CD14-positive monocyte (primary cell): ENCODE measurements around the gene SUFU. TPM values are rescaled to one million over a fixed set of nuclear protein-coding genes. Genes with fewer than 3 reads are reported as not detected.

Experiments
- DNase-seq, 3 donors: peaks; one replicate each; pipeline ENCODE4 v3.0.0-alpha.2; 2011 to 2022
- H2AFZ ChIP-seq: 2 replicates; pipeline ENCODE4 v1.6.0; 2012; ENCODE audit warnings: mild to moderate bottlenecking, low read depth, low read length, inconsistent platforms; ENCODE audit not compliant: insufficient read depth, poor library complexity, severe bottlenecking
- H3K27ac ChIP-seq, 2 donors: 1 replicate in 1 of 2; 2 replicates in 1 of 2; pipeline ENCODE4 v1.5.1; 2012 to 2013; ENCODE audit warnings: low read length in 2 of 2, control low read depth in 1 of 2, inconsistent platforms in 1 of 2, low read depth in 1 of 2, mild to moderate bottlenecking in 1 of 2
- H3K27me3 ChIP-seq, 2 donors: one replicate each; pipeline versions ENCODE4 v1.6.0 to v1.6.1; 2011 to 2013; ENCODE audit warnings: low read length in 2 of 2; ENCODE audit not compliant: control insufficient read depth in 2 of 2, insufficient read depth in 2 of 2
- H3K36me3 ChIP-seq, 2 donors: replicated peaks in 1 of 2; 1 replicate in 1 of 2; 2 replicates in 1 of 2; pipeline versions ENCODE4 v1.5.1 to v1.6.1; 2012 to 2013; ENCODE audit warnings: low read length in 2 of 2, control low read depth in 1 of 2, inconsistent platforms in 1 of 2, mild to moderate bottlenecking in 1 of 2; ENCODE audit not compliant: insufficient read depth in 2 of 2, control insufficient read depth in 1 of 2
- H3K4me1 ChIP-seq, 2 donors: 1 replicate in 1 of 2; 2 replicates in 1 of 2; pipeline versions ENCODE4 v1.5.1 to v1.6.1; 2012 to 2013; ENCODE audit warnings: low read length in 2 of 2, control low read depth in 1 of 2, inconsistent platforms in 1 of 2, mild to moderate bottlenecking in 1 of 2, moderate library complexity in 1 of 2; ENCODE audit not compliant: insufficient read depth in 2 of 2, control insufficient read depth in 1 of 2
- H3K4me2 ChIP-seq: replicated peaks from 2 replicates; pipeline ENCODE3; 2012; ENCODE audit warnings: low read length, moderate library complexity, mild to moderate bottlenecking; ENCODE audit not compliant: poor library complexity, severe bottlenecking; ENCODE audit errors: extremely low read depth
- H3K4me3 ChIP-seq, 3 experiments: fragments of 200-600 bp in 1 of 3; sonication (generic) in 1 of 3; replicated peaks in 1 of 3; 1 replicate in 2 of 3; 2 replicates in 1 of 3; pipeline ENCODE4 v1.5.1; 2011 to 2013; ENCODE audit warnings: low read length in 3 of 3, mild to moderate bottlenecking in 3 of 3, control low read depth in 2 of 3, low read depth in 2 of 3, inconsistent platforms in 1 of 3, moderate library complexity in 1 of 3
- H3K79me2 ChIP-seq: 2 replicates; pipeline ENCODE4 v1.6.0; 2012; ENCODE audit warnings: mild to moderate bottlenecking, control low read depth, inconsistent platforms, low read length, moderate library complexity; ENCODE audit not compliant: insufficient read depth
- H3K9ac ChIP-seq: 2 replicates; pipeline ENCODE4 v1.6.0; 2017; ENCODE audit warnings: low read length, mild to moderate bottlenecking; ENCODE audit not compliant: insufficient read depth, poor library complexity, severe bottlenecking
- H3K9me3 ChIP-seq, 2 donors: replicated peaks in 1 of 2; 1 replicate in 1 of 2; 2 replicates in 1 of 2; pipeline versions ENCODE4 v1.5.1 to v1.6.1; 2012 to 2013; ENCODE audit warnings: low read length in 2 of 2, control low read depth in 1 of 2; ENCODE audit not compliant: control insufficient read depth in 1 of 2, insufficient read depth in 1 of 2
- H4K20me1 ChIP-seq: 2 replicates; pipeline ENCODE4 v1.6.0; 2012; ENCODE audit warnings: mild to moderate bottlenecking, low read length, control low read depth, moderate library complexity; ENCODE audit not compliant: insufficient read depth
- H3K27ac Mint-ChIP-seq, 7 donors: one replicate each; pipeline ENCODE4 v1.8.0; 2020; ENCODE audit warnings: mild to moderate bottlenecking in 7 of 7, mixed read lengths in 7 of 7, moderate library complexity in 6 of 7, inconsistent platforms in 2 of 7
- H3K27me3 Mint-ChIP-seq, 3 donors: one replicate each; pipeline ENCODE4 v1.8.0; 2021 to 2022; ENCODE audit warnings: low read depth in 3 of 3, mild to moderate bottlenecking in 3 of 3, mixed read lengths in 3 of 3, moderate library complexity in 3 of 3, inconsistent platforms in 1 of 3
- H3K36me3 Mint-ChIP-seq, 2 donors: one replicate each; pipeline ENCODE4 v1.8.0; 2020; ENCODE audit warnings: mixed read lengths in 2 of 2, inconsistent platforms in 1 of 2, mild to moderate bottlenecking in 1 of 2
- H3K4me1 Mint-ChIP-seq: one replicate; pipeline ENCODE4 v1.8.0; 2020; ENCODE audit warnings: mild to moderate bottlenecking, mixed read lengths
- H3K4me3 Mint-ChIP-seq, 2 donors: one replicate each; pipeline ENCODE4 v1.8.0; 2020; ENCODE audit warnings: mild to moderate bottlenecking in 2 of 2, mixed read lengths in 2 of 2, moderate library complexity in 1 of 2
- H3K9me3 Mint-ChIP-seq, 7 donors: one replicate each; pipeline ENCODE4 v1.8.0; 2020 to 2022; ENCODE audit warnings: mixed read lengths in 7 of 7, mild to moderate bottlenecking in 6 of 7, moderate library complexity in 6 of 7, inconsistent platforms in 2 of 7
- WGBS: methylation state at CpG from one replicate; pipeline ENCODE4 v1.1.5; 2013; ENCODE audit warnings: missing lambda C conversion rate; ENCODE audit not compliant: insufficient coverage; 5-methylcytosine and 5-hydroxymethylcytosine counted together
- intact Hi-C, 2 donors: fragments of 100-400 bp; cut with micrococcal nuclease; formaldehyde crosslinking; loops; one replicate each; pipeline versions ENCODE4 v1.15.0 to v1.15.1; 2023
- polyA plus RNA-seq, 3 donors: library from polyadenylated mRNA; depleted of rRNA in 1 of 3; unstranded in 2 of 3; stranded (reverse) in 1 of 3; fragments of 300-500 nt in 2 of 3; fragments of >200 nt in 1 of 3; fragmentation: Illumina TruSeq in 2 of 3; gene quantifications; 1 replicate in 2 of 3; 2 replicates in 1 of 3; pipeline ENCODE4 v1.2.3, GENCODE V29; 2012 to 2021
- TF ChIP-seq, protein P1 (sequence below): fragments of 200-600 bp; IDR thresholded peaks from one replicate; pipeline ENCODE4 v1.8.0; 2022; ENCODE audit warnings: antibody characterized with exemption, mild to moderate bottlenecking

SUFU gene
- polyA plus RNA-seq, 3 donors: 3.2 to 10.0 (median 5.7) TPM

GRCh38 chr10:102524746-102525145 is 21.0 kb downstream of the SUFU start:
- 100% methylated on average over 3 of the region's 4 CpGs for WGBS
- peaks cover 49 to 65% of the 10 kb centered on the region in 2 donors for H3K36me3 Mint-ChIP-seq

DNA sequence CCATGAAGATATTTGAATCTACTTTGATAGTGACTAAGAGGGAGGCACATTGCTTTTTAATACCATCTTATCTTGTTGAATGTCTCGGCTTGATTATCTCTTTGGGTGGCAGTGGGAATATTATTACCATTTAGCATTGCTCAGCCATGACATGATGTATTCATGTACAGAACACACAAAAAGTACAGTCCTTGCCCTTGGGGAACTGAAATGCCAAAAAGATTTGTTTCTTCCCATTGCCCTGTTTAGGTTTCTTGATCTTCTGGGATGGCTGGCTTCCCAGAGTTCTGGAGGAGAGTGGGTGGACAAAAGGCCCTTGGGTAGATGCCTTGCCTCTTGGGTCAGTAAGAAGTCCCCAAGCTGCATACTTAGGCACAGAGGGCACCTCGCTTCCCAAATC is 23.8 kb downstream of the SUFU start:
- peaks cover 2% of the 10 kb centered on the region for H3K4me1 Mint-ChIP-seq
- H3K36me3 ChIP-seq: peaks cover 26 to 60% of the 10 kb centered on the region in 2 donors
- no peak overlapping the region for H3K9ac ChIP-seq
- H3K4me3 ChIP-seq: no peak overlapping the region
- intact Hi-C loops: no loop called here
- no peak overlapping the region for H2AFZ ChIP-seq
- peaks cover 38 to 63% of the 10 kb centered on the region in 2 donors for H3K36me3 Mint-ChIP-seq
- peaks cover 85% of the 10 kb centered on the region for H4K20me1 ChIP-seq
- no peaks in the 10 kb centered on the region for H3K27me3 ChIP-seq
- no peak overlapping the region for H3K4me2 ChIP-seq
- H3K4me1 ChIP-seq: no peaks in the 10 kb centered on the region
- H3K4me3 Mint-ChIP-seq: no peak overlapping the region
- no peaks in the 10 kb centered on the region for H3K9me3 ChIP-seq
- peaks cover 0 to 3% (median 0%) of the 10 kb centered on the region in 3 donors for H3K27me3 Mint-ChIP-seq
- peaks cover 21% of the 10 kb centered on the region for H3K79me2 ChIP-seq
- WGBS: no CpG with 5 or more reads among the region's 2 CpGs
- no peak for DNase-seq
- peak overlapping the region in 1 of 7 donors; percentile 79 for H3K27ac Mint-ChIP-seq
- TF ChIP-seq, protein P1, sequence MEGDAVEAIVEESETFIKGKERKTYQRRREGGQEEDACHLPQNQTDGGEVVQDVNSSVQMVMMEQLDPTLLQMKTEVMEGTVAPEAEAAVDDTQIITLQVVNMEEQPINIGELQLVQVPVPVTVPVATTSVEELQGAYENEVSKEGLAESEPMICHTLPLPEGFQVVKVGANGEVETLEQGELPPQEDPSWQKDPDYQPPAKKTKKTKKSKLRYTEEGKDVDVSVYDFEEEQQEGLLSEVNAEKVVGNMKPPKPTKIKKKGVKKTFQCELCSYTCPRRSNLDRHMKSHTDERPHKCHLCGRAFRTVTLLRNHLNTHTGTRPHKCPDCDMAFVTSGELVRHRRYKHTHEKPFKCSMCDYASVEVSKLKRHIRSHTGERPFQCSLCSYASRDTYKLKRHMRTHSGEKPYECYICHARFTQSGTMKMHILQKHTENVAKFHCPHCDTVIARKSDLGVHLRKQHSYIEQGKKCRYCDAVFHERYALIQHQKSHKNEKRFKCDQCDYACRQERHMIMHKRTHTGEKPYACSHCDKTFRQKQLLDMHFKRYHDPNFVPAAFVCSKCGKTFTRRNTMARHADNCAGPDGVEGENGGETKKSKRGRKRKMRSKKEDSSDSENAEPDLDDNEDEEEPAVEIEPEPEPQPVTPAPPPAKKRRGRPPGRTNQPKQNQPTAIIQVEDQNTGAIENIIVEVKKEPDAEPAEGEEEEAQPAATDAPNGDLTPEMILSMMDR: no peak
- H3K27ac ChIP-seq: no peak overlapping the region
- H3K9me3 Mint-ChIP-seq: peaks cover 0 to 1% (median 0%) of the 10 kb centered on the region in 7 donors

More at GRCh38 chr10:102524746-102525145, 21.0 kb downstream of the SUFU start:
- intact Hi-C loops: no loop called here
- H2AFZ ChIP-seq: no peak overlapping the region
- no peak overlapping the region for H3K4me3 ChIP-seq
- Mint-ChIP-seq H3K4me3 (no peak overlapping the region), H3K27me3 (peaks cover 0 to 3% (median 0%) of the 10 kb centered on the region in 3 donors), H3K27ac (peak overlapping the region in 1 of 7 donors; percentile 25), H3K4me1 (peaks cover 2% of the 10 kb centered on the region), H3K9me3 (peaks cover 0 to 1% (median 0%) of the 10 kb centered on the region in 7 donors)
- peaks cover 26% of the 10 kb centered on the region for H3K79me2 ChIP-seq
- H3K27ac ChIP-seq: no peak overlapping the region
- TF ChIP-seq, protein P1: no peak
- H3K9me3 ChIP-seq: no peaks in the 10 kb centered on the region
- H3K9ac ChIP-seq: no peak overlapping the region
- H3K36me3 ChIP-seq: peaks cover 36 to 66% of the 10 kb centered on the region in 2 donors
- H4K20me1 ChIP-seq: peaks cover 84% of the 10 kb centered on the region
- H3K27me3 ChIP-seq: no peaks in the 10 kb centered on the region
- H3K4me1 ChIP-seq: no peaks in the 10 kb centered on the region
- no peak for DNase-seq
- H3K4me2 ChIP-seq: no peak overlapping the region
